NT2/D1 (cell line): ENCODE data around the gene SLC35G3.
"Not testable (repeated sequence)": the region's sequence is repeated elsewhere in the genome, so short reads cannot be mapped to it uniquely, and the experiment has no call there.

ENCODE experiments used
- DNase-seq: peaks from one replicate; pipeline ENCODE4 v3.0.0-alpha.2; 2011; ENCODE audit warnings: low read depth, low spot score
- H3K27me3 ChIP-seq: 2 replicates; pipeline ENCODE4 v1.6.0; 2011; ENCODE audit warnings: mild to moderate bottlenecking; ENCODE audit not compliant: insufficient read length, insufficient read depth
- H3K36me3 ChIP-seq: 2 replicates; pipeline ENCODE4 v1.6.1; 2011; ENCODE audit warnings: mild to moderate bottlenecking, low read length, mixed read lengths; ENCODE audit not compliant: insufficient read depth, insufficient read length
- H3K4me1 ChIP-seq: 2 replicates; pipeline ENCODE4 v1.5.1; 2011; ENCODE audit not compliant: insufficient read depth, insufficient read length
- H3K4me3 ChIP-seq: 2 replicates; pipeline ENCODE4 v1.5.1; 2011; ENCODE audit warnings: low read depth; ENCODE audit not compliant: insufficient read length
- H3K9ac ChIP-seq: 2 replicates; pipeline ENCODE4 v1.6.0; 2011; ENCODE audit warnings: low read depth; ENCODE audit not compliant: insufficient read length
- H3K9me3 ChIP-seq: 2 replicates; pipeline ENCODE4 v1.5.1; 2011; ENCODE audit warnings: mild to moderate bottlenecking, low read length; ENCODE audit not compliant: insufficient read depth
- SUZ12 ChIP-seq: IDR thresholded peaks from 2 replicates; pipeline ENCODE4 v1.6.1; 2011; ENCODE audit not compliant: insufficient read length, insufficient read depth; ENCODE audit errors: extremely low read depth
- YY1 ChIP-seq: IDR thresholded peaks from 2 replicates; pipeline ENCODE4 v1.6.1; 2011; ENCODE audit not compliant: insufficient read length, insufficient read depth
- ZNF274 ChIP-seq: IDR thresholded peaks from 2 replicates; pipeline ENCODE4 v1.6.1; 2011; ENCODE audit warnings: mild to moderate bottlenecking, low read depth, low read length

The SLC35G3 gene

DNA sequence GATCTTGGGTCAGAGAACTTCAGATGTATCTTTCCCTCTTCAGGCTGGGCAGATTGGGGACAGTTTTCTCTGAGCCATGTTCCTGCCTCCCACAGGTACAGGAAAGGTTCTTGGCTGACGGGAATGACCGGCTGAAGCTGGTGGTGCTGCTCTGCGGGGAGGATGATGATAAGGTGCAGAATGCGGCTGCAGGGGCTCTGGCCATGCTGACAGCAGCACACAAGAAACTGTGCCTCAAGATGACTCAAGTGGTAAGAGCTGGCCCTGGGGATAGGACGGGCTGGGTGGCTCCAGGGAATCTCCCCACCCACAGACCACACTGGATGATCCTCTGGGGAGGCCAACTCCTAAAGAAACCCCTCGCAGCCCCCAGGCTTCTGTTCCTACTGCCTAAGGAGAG lies 10.9 kb downstream of the SLC35G3 start:
- Histone ChIP-seq H3K4me3 (no peak overlapping the region), H3K27me3 (no peaks in the 10 kb centered on the region), H3K9me3 (no peaks in the 10 kb centered on the region), H3K9ac (no peak overlapping the region), H3K4me1 (no peaks in the 10 kb centered on the region), H3K36me3 (no peaks in the 10 kb centered on the region)
- DNase-seq = no peak
- no peak for TF ChIP-seq YY1
- TF ChIP-seq SUZ12 = no peak
- no peak for TF ChIP-seq ZNF274

- not testable (repeated sequence) for H3K9me3 ChIP-seq, H3K36me3 ChIP-seq, H3K4me3 ChIP-seq, H3K4me1 ChIP-seq, DNase-seq, H3K27me3 ChIP-seq, H3K9ac ChIP-seq
Measured at GRCh38 chr17:35179379-35179778, 14.8 kb downstream of the SLC35G3 start.

GRCh38 chr17:35176897-35177296 lies 17.3 kb downstream of the SLC35G3 start:
- no peak for TF ChIP-seq ZNF274
- no peak for TF ChIP-seq YY1
- TF ChIP-seq SUZ12 = no peak
- H3K4me3 ChIP-seq = no peak overlapping the region
- H3K36me3 ChIP-seq = no peaks in the 10 kb centered on the region
- no peaks in the 10 kb centered on the region for H3K9me3 ChIP-seq
- H3K4me1 ChIP-seq = no peaks in the 10 kb centered on the region
- DNase-seq = no peak
- no peak overlapping the region for H3K9ac ChIP-seq
- H3K27me3 ChIP-seq = no peaks in the 10 kb centered on the region

DNA sequence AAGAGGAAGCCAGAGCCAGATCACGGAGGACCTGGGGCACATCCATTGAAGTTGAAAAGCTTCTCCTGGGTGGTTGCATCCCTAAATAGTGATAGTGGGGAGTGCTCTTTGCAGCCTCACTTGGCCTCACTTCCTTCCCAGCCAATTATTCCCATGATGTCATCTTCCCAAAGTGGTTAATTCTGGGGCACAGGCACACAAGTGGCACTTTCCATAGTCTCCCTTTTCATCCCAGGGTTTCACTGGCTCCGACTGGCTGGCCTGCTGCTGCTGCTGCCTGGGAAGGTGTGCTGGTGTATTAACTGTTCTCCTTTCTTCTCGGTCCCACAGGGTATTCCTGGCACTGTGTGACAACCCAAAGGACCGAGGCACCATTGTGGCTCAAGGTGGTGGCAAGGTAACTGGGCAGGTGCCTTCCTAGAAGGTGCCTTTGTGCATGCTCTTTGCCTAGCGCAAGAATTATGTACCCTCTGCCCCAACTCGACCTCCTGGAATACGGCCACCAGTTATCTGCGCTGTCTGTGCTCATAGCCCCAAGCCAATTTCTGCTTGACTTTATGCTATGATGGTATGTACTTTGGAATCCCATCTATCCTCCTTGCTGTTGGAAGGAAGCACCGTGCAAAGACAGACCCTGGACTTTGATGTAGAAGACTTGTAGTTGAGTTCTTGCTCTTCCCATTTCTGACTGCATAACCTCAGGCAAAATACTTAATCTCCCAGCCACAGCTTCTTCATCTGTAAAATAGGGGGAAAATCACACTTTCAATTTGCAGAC lies 18.4 kb downstream of the SLC35G3 start:
- no peaks in the 10 kb centered on the region for H3K9me3 ChIP-seq
- H3K36me3 ChIP-seq = no peaks in the 10 kb centered on the region
- no peaks in the 10 kb centered on the region for H3K4me1 ChIP-seq
- TF ChIP-seq YY1 (no peak), SUZ12 (no peak), ZNF274 (no peak)
- no peak overlapping the region for H3K9ac ChIP-seq
- no peaks in the 10 kb centered on the region for H3K27me3 ChIP-seq
- no peak for DNase-seq
- H3K4me3 ChIP-seq = no peak overlapping the region

DNA sequence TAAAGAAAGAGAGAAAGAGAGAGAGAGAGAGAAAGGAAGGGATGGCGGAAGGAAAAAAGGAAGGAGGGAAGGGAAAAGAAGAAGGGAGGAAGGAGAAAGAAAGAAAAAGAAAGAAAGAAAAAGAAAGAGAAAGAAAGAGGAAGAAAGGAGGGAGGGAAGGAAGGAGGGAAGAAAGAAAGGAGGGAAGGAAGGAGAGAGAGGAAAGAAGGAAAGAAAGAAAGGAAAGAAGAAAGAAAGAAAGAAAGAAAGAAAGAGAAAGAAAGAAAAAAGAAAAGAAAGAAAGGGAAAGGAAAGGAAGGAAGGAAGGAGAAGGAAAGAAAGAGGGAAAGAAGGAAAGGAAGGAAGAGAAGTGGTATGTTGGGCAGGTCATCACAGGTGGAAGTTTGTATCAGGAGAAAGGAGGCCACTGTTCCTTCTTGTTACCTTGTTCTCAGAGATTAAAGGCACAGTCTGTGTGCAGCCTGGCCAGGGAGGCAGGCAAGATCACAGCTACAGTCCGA lies 19.3 kb downstream of the SLC35G3 start:
- Histone ChIP-seq H3K9me3 (no peaks in the 10 kb centered on the region), H3K36me3 (no peaks in the 10 kb centered on the region), H3K9ac (no peak overlapping the region), H3K4me3 (no peak overlapping the region), H3K27me3 (no peaks in the 10 kb centered on the region), H3K4me1 (no peaks in the 10 kb centered on the region)
- no peak for TF ChIP-seq SUZ12
- TF ChIP-seq YY1 = no peak
- TF ChIP-seq ZNF274 = no peak
- DNase-seq = no peak

- H3K4me1 ChIP-seq, DNase-seq, H3K9me3 ChIP-seq, H3K36me3 ChIP-seq, H3K27me3 ChIP-seq, H3K4me3 ChIP-seq, H3K9ac ChIP-seq: not testable (repeated sequence)
Measured at GRCh38 chr17:35172321-35172720, 21.9 kb downstream of the SLC35G3 start.

GRCh38 chr17:35171834-35172233 lies 22.4 kb downstream of the SLC35G3 start:
- TF ChIP-seq YY1 (no peak), SUZ12 (no peak), ZNF274 (no peak)
- Histone ChIP-seq H3K4me1 (no peaks in the 10 kb centered on the region), H3K36me3 (no peaks in the 10 kb centered on the region), H3K27me3 (no peaks in the 10 kb centered on the region), H3K4me3 (no peak overlapping the region), H3K9ac (no peak overlapping the region), H3K9me3 (no peaks in the 10 kb centered on the region)
- no peak for DNase-seq

GRCh38 chr17:35170968-35171771 lies 23.0 kb downstream of the SLC35G3 start:
- Histone ChIP-seq H3K9ac (no peak overlapping the region), H3K4me3 (no peak overlapping the region), H3K9me3 (no peaks in the 10 kb centered on the region), H3K4me1 (no peaks in the 10 kb centered on the region), H3K36me3 (no peaks in the 10 kb centered on the region), H3K27me3 (no peaks in the 10 kb centered on the region)
- DNase-seq = no peak
- TF ChIP-seq YY1 = no peak
- no peak for TF ChIP-seq ZNF274
- no peak for TF ChIP-seq SUZ12
